HG03280 (cell line): ENCODE measurements around the gene IL3RA.
"Not testable (repeated sequence)": the region's sequence is repeated elsewhere in the genome, so short reads cannot be mapped to it uniquely, and the experiment has no call there.

ENCODE experiments used
- ATAC-seq: cut with Tn5 transposase; IDR thresholded peaks from one replicate; pipeline ENCODE4 v1.9.1; 2021; ENCODE audit warnings: mild to moderate bottlenecking, moderate library complexity; ENCODE audit not compliant: unreplicated experiment

IL3RA gene

GRCh38 chrX:1336331-1336943, at the start of gene IL3RA:
Gene IL3RA (plus strand): TSS chrX:1336785. CDS start chrX:1341766, 4,981 bp downstream.
- ATAC-seq: no peak

DNA sequence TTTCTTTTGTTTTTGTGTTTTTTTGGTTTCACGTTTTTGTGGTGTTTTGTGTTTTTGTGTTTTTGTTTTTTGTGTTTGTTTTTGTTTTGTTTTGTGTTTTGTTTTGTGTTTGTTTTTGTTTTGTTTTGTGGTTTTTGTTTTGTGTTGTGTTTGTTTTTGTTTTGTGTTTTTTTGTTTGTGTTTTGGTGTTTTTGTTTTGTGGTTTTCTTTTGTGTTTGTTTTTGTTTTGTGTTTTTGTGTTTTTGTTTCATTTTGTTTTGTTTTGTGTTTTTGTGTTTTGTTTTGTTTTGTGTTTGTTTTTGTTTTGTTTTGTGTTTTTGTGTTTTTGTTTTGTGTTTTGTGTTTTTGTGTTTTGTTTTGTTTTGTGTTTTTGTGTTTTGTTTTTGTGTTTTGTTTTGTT, 47.0 kb upstream of the IL3RA start:
- no peak for ATAC-seq

DNA sequence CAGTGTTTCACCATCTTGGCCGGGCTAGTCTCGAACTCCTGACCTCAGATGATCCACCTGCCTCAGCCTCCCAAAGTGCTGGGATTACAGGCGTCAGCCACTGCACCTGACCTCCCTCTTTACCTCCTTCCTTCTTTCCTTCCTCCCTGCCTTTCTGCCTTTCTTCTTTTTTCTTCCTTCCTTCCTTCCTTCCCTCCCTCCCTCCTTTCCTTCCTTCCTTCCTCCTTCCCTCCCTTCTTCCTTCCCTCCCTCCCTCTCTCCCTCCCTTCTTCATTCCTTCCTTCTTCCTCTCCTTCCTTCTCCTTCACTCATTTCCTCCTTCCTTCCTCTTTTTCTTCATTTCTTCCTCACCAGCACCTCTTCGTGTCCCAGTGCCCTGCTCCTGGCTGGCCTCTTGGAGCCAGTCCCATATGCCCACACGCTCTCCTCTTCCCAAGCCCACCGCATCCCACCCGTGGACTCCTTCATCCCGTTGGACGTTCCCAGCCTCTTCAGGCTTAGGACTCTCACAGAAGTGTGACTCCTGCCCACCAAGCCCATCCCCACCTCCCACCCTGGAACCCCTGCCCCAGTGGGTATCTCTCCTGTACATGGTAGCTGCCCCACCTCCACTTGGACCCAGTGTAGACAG, 45.4 kb upstream of the IL3RA start:
- no peak for ATAC-seq

DNA sequence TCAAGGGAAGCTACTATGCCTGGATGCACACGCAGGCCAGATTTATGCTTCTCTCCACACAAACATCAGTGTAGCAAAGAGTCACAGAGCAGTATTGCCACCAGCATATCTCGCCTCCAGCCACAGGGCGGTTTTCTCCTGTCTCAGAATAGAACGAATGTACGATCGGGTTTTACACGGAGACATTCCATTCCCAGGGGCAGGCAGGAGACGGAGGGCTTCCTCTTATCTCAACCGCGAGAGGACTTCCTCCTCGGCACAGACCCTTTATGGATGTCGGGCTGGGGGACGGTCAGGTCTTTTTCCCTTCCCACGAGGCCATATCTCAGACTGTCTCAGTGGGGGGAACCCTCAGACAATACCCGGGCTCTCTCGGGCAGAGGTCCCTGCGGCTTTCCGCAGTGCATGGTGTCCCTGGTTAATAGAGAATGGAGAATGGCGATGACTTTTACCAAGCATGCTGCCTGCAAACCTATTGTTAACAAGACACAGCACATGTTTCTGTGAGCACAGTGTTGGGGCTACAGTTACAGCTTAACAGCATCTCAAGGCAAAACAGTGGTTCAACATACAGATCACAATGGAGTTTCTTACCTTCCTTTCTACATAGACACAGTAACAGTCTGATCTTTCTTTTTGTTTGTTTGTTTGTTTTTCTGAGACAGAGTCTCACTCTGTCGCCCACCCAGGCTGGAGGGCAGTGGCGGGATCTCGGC, 43.9 kb upstream of the IL3RA start:
- ATAC-seq: no peak

- ATAC-seq: no peak
These were observed 42.1 kb upstream of the IL3RA start for GRCh38 chrX:1294301-1295067.

GRCh38 chrX:1295550-1295949, 41.0 kb upstream of the IL3RA start:
- no peak for ATAC-seq

DNA sequence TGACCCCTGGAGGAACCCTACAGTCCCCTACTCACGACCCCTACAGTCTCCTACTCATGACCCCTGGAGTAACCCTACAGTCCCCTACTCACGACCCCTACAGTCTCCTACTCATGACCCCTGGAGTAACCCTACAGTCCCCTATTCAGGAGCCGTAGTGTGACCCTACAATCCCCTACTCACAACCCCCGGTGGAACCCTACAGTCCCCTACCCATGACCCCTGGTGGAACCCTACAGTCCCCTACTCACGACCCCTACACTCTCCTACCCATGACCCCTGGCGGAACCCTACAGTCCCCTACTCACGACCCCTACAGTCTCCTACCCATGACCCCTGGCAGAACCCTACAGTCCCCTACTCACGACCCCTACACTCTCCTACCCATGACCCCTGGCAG, 39.0 kb upstream of the IL3RA start:
- ATAC-seq: not testable (repeated sequence)

DNA sequence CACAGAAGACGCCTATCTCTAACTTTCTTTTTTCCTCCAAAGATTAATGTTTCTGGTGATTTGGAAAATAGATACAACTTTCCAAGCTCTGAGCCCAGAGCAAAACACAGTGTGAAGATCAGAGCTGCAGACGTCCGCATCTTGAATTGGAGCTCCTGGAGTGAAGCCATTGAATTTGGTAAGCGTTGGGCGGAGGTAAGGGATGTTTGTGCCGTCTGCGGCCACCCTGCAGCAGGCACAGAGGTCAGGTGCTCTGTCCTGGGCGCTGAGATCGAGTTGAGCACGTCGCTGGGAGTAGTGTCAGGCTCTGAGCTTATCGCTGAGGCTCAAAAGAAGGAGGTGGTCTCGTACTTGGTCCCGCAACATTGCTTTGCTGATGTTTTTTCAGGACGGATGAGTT, 36.1 kb upstream of the IL3RA start:
- no peak for ATAC-seq

- no peak for ATAC-seq
These were observed 31.2 kb upstream of the IL3RA start for GRCh38 chrX:1305411-1305810.

- no peak for ATAC-seq
These were observed 29.5 kb upstream of the IL3RA start for GRCh38 chrX:1306909-1307625.

DNA sequence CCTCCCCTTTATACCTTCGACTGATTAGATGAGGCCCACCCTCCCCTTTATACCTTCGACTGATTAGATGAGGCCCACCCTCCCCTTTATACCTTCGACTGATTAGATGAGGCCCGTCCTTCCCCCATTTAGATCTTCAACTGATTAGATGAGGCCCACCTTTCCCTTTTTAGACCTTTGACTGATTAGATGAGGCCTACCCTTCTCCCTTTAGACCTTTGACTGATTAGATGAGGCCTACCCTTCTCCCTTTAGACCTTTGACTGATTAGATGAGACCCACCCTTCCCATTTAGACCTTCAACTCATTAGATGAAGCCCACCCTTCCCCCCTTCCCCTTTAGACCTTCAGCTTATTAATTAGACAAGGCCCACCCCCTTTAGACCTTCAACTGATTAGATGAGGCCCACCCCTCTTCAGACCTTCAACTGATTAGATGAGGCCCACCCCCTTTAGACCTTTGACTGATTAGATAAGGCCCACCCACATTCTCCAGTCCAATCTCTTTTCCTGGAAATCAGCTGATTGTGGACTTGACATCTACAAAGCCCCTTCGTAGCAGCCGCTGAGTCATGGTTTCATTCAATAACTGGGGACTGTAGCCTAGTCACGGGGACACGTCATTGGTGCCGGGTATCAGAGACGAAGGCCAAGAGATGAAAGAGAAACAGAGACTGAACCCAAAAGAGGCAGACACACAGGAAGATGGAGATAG, 28.8 kb upstream of the IL3RA start:
- ATAC-seq: no peak

- ATAC-seq: no peak
These were observed 28.1 kb upstream of the IL3RA start for GRCh38 chrX:1308476-1308875.

DNA sequence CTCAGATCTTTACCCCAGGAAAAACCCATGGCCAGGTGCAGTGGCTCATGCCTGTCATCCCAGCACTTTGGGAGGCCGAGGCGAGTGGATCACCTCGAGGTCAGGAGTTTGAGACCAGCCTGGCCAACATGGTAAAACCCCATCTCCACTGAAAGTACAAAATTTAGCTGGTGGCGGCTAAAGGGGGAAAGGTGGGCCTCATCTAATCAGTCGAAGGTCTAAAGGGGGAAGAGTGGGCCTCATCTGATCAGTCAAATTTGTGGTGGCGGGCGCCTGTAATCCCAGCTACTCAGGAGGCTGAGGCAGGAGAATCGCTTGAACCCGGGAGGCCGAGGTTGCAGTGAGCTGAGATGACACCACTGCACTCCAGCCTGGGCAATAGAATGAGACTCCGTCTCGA, 27.7 kb upstream of the IL3RA start:
- not testable (repeated sequence) for ATAC-seq

GRCh38 chrX:1313788-1314187, 22.8 kb upstream of the IL3RA start:
- no peak for ATAC-seq

GRCh38 chrX:1316527-1316926, 20.1 kb upstream of the IL3RA start:
- no peak for ATAC-seq

DNA sequence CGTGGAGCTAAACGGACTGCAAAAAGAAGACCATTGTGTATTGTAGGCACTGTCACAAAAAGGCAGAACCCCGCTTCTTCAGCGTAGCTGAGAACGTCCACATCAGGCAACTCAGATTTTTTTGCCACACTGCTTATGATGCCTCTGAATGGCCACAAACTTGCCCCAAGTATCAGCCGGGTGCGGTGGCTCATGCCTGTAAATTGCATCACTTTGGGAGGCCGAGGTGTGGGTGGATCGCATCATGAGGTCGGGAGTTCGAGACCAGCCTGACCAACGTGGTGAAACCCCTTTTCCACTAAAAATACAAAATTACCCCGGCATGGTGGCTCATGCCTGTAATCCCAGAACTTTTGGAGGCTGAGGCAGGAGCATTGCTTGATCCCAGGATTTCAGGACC, 14.9 kb upstream of the IL3RA start:
- no peak for ATAC-seq

GRCh38 chrX:1322393-1322792, 14.2 kb upstream of the IL3RA start:
- no peak for ATAC-seq

GRCh38 chrX:1323315-1323714, 13.3 kb upstream of the IL3RA start:
- ATAC-seq: peak; percentile 76

DNA sequence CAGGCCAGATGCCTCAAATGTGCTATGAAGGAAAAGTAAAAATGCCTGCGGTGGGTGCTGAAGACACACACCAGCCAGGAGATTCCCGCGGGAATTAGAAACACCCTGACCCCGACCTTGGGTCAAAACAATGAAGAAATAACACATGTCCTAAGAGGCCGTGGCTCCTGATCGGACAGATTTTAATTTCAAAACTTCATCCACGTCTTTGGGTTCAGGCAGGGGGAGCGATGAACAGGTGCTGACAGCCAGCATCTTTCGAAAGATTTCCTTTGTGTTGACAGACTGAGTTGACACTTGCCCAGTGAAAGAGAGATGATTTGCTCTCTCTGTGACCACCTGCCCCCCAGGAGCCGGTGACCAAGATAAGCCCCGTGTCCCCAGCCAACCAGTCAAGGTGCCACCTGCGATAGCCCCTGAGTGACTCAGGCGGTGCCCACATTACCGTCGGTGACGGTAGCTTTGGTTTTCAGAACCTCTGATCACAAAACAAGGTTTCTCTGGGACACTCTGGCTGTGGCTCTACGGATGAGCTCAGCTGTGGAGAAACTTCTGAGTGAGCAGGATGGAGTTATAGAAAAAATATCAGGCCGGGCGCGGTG, 11.0 kb upstream of the IL3RA start:
- no peak for ATAC-seq
